Stimulated activated naive CD8-positive, alpha-beta T cell treated with anti-CD3 and anti-CD28 coated beads, Interleukin-15, Interleukin-2, amounts not matched to agents 100 U/mL and 50 U/mL, for 24 hours (primary cell): Measurements from ENCODE around the gene MEP1A.
"Not testable (repeated sequence)": the region's sequence is repeated elsewhere in the genome, so short reads cannot be mapped to it uniquely, and the experiment has no call there.

Source experiments
- ATAC-seq: fragments of 150-1000 bp; cut with Tn5 transposase; one replicate; pipeline ENCODE4 v1.10.0; 2021
- DNase-seq: peaks from one replicate; pipeline ENCODE4 v3.0.0; 2021

The MEP1A gene

DNA sequence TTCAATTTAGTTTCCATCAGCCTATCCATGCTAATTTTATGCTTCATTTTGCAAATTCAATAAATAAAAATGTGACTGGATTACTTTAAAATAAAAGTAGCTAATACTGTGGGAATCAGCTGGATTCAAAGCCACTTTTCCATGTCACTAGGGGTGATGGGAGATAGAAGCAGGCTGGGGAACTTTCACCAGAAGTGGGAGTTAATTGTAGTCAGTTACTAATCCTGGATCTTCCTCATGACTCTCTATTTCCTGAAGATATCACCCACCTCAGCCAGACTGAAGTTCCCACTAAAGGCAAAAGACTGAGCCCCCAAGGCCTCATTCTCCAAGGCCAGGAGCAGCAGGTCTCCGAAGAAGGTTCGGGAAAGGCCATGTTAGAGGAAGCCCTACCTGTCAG lies 41.8 kb downstream of the MEP1A start:
- DNase-seq, ATAC-seq: not testable (repeated sequence)

DNA sequence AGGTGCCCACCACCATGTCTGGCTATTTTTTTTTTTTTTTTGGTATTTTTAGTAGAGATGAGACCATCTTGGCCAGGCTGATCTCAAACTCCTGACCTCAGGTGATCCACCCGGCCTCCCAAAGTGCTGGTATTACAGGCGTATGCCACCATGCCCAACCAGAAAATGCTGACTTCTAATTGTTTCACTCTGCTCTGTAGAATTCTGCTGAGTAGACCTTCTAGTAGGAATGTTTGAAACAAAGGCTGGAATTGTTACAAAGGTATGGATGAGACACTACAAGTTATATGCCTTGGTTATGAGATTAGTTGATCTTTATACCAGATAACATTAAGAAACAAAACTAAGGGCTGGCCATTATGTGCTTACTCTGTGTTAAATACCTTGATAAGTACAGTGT lies 44.8 kb downstream of the MEP1A start:
- no peak for ATAC-seq
- DNase-seq = no peak

DNA sequence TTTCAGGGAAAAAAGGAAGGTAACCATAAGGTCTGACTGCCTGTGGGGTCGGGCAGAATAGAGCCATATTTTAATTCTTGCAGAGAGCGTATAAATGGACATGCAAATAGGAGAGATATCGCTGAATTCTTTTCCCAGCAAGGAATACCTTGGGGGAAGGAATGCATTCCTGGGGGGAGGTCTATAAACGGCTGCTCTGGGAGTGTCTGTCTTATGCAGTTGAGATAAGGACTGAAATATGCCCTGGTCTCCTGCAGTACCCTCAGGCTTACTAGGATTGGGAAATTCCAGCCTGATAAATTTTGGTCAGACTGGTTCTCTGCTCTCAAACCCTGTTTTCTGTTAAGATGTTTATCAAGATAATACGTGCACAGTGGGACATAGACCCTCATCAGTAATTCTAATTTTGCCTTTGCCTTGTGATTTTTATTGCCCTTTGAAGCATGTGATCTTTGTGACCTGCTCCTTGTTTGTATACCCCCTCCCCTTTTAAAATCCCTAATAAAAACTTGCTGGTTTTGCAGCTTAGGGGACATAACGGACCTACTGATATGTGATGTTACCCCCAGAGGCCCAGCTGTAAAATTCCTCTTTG lies 49.2 kb downstream of the MEP1A start:
- DNase-seq, ATAC-seq: not testable (repeated sequence)

DNA sequence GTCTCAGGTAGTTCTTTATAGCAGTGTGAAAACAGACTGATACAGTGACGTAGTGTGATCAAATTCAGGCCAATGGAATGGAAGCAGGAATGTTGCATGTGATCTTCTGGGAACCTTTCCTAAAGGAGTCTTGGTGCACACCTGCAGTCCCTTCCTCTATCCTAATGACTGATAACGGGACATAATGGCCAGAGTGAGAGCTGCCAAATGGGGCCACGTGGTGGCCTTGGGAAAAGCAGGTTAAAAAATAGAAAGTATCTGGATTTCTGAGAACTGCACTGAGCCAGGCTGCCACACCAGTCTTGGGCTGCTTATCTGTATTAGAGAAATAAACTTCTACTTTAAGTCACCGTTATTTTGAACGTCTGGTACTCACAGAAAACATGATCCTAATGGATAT lies 51.9 kb downstream of the MEP1A start:
- no peak for ATAC-seq
- DNase-seq = no peak

GRCh38 chr6:46848684-46849360 lies 55.6 kb downstream of the MEP1A start:
- peak; percentile 81 for DNase-seq
- peak; percentile 78 for ATAC-seq

DNA sequence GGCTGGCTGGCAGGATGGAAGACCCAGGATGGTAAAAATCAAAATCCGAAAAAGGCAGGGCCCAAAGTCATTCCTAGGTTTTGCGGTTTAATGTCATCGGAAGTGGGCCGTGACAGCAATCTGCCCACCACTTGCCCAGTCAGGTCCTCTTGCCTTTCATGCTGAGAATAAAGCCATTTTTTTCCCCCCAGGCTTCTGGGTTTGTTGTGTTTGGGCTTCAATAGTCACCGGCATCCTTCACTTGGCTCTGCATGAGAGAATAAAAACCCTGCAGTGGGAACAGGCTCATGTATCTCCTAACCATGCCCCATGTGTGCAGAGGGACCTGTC lies 56.1 kb downstream of the MEP1A start:
- DNase-seq = no peak
- ATAC-seq = no peak

- no peak for ATAC-seq
- DNase-seq = no peak
Measured at GRCh38 chr6:46850792-46851191, 57.6 kb downstream of the MEP1A start.

GRCh38 chr6:46851576-46851975 lies 58.4 kb downstream of the MEP1A start:
- not testable (repeated sequence) for DNase-seq, ATAC-seq

- not testable (repeated sequence) for ATAC-seq
- DNase-seq = peak; percentile 38
Measured at GRCh38 chr6:46855966-46856365, 62.8 kb downstream of the MEP1A start.

DNA sequence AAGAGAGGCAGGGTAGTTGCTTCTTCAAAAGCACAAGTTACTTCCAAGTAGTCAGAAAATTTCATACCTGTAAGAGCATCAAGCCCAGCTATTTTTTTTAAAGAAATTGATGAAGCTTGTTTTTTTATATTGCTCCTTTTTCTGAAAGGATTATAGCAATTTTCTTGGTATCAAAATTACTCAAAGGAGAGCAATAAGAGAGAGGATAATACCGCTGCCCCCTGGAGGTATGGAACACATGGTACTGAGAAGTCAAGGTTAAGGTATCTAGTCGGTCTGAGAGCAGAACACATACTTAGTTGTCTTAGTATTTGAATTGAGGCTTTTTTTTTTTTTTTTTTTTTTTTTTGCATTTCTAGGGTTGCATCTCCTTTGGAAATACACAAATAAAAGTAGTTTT lies 69.2 kb downstream of the MEP1A start:
- ATAC-seq (no peak), DNase-seq (no peak)

- DNase-seq = no peak
- ATAC-seq = no peak
Measured at GRCh38 chr6:46863791-46864190, 70.6 kb downstream of the MEP1A start.

GRCh38 chr6:46865221-46865620 lies 72.0 kb downstream of the MEP1A start:
- ATAC-seq = no peak
- DNase-seq = no peak

- DNase-seq = no peak
- ATAC-seq = no peak
Measured at GRCh38 chr6:46867411-46867810, 74.2 kb downstream of the MEP1A start.

- no peak for ATAC-seq
- DNase-seq = no peak
Measured at GRCh38 chr6:46876126-46876525, 82.9 kb downstream of the MEP1A start.

DNA sequence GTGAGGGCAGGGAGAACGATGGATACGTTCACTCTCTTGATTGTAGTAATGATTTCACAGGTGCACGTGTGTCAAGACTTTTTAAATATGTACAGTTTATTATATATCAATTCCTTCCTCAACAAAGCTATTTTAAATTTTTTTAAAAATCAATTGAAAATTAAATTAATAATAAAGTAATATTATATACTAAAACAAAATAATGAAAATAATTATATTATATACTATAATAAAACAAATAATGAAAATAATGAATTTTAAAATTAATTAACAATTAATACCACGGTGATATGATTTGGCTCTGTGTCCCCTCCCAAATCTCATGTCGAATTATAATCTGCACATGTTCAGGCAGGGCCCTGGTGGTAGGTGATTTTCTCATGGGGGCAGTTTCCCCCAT lies 85.8 kb downstream of the MEP1A start:
- ATAC-seq = no peak

DNA sequence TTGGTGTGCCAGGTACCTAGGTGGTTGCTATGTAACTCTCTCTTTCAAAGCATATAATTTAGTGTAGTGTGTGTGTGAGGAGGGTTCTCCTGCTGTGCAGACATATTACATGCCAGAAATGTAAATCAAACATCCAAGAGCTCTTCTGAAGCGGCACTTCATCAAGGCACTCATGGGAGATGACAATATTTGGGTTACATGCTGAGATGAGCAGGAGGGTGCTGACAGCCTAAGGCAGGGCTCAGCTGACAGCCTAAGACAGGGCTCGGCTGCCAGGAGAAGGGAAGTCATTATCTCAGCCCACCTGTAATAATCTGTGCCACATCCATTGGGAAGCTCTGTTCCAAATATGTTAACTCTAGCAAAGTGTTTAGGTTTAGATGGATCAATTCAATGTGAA lies 89.5 kb downstream of the MEP1A start:
- ATAC-seq = no peak
- DNase-seq = no peak

More for the DNA sequence above, 85.8 kb downstream of the MEP1A start:
- DNase-seq = no peak

- no peak for DNase-seq
- no peak for ATAC-seq
Measured at GRCh38 chr6:46888031-46888430, 94.8 kb downstream of the MEP1A start.

GRCh38 chr6:46888578-46888977 lies 95.4 kb downstream of the MEP1A start:
- DNase-seq (no peak), ATAC-seq (no peak)
